AG09309 (cell line): ENCODE data around the gene NUDT13.

Experiments used
- DNase-seq: peaks from one replicate; pipeline ENCODE4 v3.0.0-alpha.2; 2010; ENCODE audit warnings: low read depth
- H3K4me3 ChIP-seq: 2 replicates; pipeline ENCODE4 v1.5.1; 2011; ENCODE audit warnings: mild to moderate bottlenecking, low read depth, low read length, moderate library complexity; ENCODE audit not compliant: control insufficient read depth
- CTCF ChIP-seq: IDR thresholded peaks from 2 replicates; pipeline ENCODE4 v1.5.1; 2011; ENCODE audit warnings: mild to moderate bottlenecking, low read depth, low read length, inconsistent platforms; ENCODE audit not compliant: insufficient read depth, control insufficient read depth; ENCODE audit errors: missing control alignments

Gene NUDT13

GRCh38 chr10:73168465-73168803, 58.2 kb downstream of the NUDT13 start:
- no peak for DNase-seq
- no peak for TF ChIP-seq CTCF
- peak overlapping the region; percentile 63 for H3K4me3 ChIP-seq

- DNase-seq = no peak
- no peak for TF ChIP-seq CTCF
These were observed 59.1 kb downstream of the NUDT13 start for GRCh38 chr10:73169320-73169719.

GRCh38 chr10:73172867-73173266, 62.6 kb downstream of the NUDT13 start:
- DNase-seq = no peak

More at GRCh38 chr10:73169320-73169719, 59.1 kb downstream of the NUDT13 start:
- H3K4me3 ChIP-seq = no peak overlapping the region

GRCh38 chr10:73174148-73174925, 64.1 kb downstream of the NUDT13 start:
- DNase-seq = no peak
- H3K4me3 ChIP-seq = no peak overlapping the region
- no peak for TF ChIP-seq CTCF

More at GRCh38 chr10:73172867-73173266, 62.6 kb downstream of the NUDT13 start:
- H3K4me3 ChIP-seq = no peak overlapping the region
- TF ChIP-seq CTCF = no peak
